Measurements from ENCODE around the gene DSEL.

Gene DSEL

DNA sequence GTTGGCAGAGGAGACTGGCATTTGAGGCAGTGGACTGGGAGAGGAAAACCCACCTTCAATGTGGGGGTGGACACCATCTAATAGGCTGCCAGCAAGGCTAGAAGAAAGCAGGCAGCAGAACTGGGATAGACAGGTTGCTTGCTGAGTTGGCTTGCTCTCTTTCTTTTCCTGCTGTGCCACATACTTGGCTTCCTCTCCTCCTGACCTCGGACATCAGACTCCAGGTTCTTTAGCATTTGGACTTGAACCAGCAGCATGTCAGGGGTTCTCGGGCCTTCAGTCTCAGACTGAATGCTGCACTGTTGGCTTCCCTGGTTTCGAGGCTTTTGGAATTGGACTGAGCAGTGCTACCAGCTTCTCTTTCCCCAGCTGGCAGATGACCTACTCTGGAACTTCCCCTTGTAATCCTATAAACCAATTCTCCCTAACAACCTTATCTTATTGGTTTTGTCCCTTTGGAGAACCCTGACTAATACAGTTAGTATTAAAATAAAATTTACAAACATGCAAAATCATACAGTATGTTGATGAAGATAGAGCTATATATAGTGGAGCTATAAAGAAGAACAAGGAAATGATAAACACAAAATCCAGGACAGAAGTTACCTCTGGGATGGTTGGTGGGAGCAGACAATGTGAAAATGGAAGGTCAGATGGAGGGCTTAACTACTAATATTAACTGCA is 15.9 kb downstream of the DSEL start:
- no peak for DNase-seq

DNA sequence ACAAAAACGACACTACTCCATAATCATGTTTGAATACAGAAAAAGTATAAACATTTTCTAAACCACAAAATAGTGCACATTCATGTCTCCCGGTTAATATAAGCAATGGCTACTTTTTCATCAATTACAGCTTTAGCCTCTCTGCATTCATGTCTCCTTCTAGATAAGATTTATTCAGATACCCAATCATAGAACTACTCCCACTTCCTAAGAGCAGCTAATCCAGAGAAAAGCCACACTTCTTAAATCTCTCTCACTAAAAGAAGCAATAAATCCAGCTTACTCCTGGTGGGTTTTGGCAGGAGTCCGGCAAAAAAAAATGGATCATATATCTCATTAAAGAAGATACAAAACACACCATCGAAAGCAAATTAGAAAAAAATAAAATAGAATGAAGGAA is 20.1 kb downstream of the DSEL start:
- no peak for DNase-seq

DNA sequence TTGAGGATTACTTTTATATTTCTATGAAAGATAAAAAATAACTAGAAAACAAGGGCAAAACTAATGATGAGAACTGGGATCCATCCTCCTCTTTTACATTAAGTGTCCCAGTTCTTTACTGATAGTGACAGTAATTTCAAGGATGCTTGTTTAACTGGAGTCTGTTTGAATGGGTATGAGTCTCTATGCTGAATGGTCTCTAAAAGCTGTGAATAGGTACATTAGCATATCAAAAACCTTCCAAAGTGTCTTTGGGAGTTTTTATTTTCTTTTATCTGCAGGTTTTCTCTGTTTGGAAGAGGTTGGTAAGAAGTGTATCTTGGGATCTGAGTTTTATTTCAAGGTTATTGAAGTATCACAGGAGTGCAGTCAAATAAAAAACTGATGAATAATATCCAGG is 30.0 kb downstream of the DSEL start:
- DNase-seq = no peak

DNA sequence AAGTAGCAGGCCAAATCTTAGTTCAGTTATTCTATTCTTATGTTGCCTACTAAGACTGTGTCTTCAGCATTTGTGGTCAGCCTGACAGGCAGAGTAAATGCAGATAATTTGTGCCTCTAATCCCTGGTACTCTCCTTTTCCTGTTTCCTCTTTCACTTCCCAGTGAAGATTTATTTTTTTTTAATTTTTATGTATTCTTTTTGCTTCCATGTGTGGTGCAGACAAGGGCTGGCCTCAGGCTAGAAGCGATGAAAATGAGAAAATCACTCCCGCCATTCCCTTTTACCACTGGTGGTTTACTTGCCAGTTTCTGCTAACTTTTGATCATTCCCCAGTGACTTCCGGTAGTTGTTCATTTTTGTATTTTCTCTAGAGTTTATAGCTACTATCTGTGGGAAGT is 30.9 kb downstream of the DSEL start:
- DNase-seq = no peak

DNA sequence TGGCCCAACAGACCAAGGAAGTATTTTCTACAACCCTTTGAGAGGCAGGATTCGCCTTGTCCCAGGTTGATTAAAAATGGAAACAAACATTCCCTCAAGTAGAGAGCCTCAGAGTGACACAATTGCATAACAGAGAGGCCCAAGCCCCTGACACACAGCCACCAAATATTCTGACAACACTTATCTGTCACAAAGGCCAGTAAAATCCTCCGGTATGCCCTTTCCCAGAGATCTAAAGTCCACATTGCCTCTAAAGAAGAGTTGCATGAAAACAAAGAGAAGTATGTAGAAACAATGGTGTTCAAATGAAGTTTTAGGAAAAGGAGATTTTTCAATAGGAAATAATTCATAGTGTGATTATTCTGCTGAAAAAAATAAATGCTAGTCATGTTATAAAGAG is 32.1 kb downstream of the DSEL start:
- no peak for DNase-seq

DNA sequence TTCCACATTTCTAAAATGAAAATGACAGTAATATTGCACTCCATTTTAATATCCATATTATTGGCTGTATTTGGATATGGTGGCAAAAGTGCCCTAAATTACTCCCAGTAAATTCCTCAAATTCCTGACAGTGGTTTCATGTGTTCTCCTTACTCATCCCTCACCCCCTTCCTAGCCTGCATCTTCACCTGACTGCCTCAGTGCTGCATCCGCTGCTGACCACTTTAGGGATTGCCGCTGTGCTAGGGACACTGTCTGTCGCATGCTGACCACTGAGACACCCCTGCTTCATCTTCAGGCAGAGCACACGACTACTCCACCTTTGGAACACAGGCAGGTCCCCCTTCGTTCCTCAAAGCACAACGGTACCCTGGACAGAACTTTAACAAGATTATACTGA is 32.6 kb downstream of the DSEL start:
- no peak for DNase-seq

DNA sequence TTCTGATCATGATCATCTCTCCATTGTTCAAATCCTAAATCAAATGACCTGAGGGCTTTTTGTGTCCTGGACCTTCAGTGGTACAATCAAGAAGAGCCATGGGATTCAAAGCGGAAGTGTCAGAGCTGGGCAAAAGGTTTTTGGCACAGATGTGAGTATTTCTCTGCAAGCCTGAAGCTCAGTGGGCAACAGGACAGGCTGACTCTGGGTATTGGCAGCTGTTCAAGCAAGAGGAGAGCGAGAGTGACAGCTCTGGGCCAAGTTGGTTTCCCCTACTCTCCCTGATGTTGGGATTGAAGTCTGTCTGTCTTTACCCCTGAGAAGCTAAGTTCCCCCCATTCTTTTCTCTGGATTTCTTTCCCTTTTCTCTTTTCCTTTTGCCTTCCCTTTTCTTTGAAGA is 33.3 kb downstream of the DSEL start:
- no peak for DNase-seq

DNA sequence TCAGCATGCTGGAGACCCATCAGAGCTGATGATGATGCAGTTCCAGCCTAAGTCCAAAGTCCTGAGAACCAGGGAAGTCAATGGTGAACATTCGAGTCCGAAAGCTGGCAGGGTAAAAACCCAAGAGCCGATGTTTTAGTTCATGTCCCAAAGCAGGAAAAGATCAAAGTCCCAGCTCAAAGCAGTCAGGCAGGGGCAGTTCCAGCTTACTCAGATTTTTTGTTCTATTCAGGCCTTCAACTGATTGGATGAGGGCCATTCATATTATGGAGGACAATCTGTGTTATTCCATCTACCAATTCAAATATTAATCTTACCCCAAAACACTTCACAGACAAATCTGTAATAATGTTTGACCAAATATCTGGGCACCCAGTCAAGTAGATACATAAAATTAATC is 38.3 kb downstream of the DSEL start:
- DNase-seq = no peak

DNA sequence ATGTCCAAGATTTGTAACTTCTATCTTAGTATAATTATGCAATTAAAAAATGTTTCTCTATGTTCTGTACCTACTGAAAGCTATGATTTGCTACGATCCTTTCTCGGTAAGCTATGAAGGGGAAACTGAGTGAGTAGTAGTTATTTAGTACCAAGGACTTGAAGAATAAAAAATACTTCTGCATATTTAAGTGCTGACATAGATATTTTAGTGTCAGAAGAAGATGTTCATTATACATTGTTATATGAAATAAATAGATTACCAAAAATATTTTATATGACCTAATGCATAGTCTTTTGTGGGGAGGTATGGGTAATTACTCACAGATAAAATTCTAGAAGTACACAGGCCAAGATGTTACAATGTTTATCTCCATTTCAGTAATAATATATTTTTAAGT is 39.0 kb downstream of the DSEL start:
- no peak for DNase-seq

DNA sequence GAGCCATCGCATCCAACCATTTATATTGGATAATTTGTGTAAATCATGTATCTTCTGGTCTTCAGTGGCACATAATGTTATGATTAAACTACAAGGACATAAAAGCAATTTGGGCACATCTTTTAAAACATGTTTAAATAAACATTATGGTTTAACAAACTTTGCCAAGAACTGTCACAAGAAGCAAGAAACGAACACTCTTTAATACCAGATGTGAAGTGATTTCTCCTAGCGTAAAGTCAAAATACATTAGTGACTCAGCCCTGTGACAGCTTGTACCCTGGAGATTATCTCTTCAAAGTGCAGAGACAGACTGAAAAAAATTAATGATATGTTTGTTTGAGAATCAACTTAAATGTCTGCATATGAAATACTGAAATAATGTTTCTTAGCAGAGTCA is 39.9 kb downstream of the DSEL start:
- DNase-seq = no peak

DNA sequence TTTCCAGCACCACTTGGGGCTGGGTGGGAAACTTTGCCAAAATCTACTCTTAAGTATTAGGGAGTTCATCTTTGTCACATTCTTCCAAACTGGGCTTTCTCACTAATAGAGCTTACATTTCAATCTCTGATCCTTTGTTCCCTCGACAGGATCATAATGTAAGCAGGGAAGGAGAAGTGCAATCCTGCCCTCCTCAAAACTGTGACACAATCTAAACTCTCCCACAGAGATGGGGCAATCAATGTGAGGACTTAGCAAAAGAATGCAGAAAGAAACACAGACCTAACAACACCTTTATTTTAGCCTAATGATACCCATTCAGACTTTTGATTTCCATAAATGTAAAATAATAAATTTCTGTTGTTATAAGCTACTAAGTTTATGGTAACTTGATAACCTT is 40.8 kb downstream of the DSEL start:
- DNase-seq = no peak

DNA sequence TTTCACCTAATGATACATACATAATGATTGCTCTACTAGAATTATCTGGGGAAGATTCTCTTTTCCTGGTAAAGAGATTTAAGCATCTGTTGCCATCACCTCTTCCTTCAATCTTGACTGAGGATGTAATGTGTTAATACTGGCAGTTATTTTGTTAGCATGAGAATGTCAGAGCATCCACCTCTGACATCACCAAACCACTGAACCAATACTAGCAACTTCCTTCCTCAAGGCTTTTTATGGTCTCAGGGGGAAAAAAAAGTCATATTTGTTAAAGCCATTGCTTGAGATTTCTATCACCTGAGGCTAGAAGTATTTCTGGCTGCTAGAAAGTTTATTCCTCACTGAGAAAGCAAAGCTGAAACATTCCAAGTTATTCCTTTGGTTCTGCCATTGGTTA is 48.5 kb downstream of the DSEL start:
- DNase-seq = no peak

DNA sequence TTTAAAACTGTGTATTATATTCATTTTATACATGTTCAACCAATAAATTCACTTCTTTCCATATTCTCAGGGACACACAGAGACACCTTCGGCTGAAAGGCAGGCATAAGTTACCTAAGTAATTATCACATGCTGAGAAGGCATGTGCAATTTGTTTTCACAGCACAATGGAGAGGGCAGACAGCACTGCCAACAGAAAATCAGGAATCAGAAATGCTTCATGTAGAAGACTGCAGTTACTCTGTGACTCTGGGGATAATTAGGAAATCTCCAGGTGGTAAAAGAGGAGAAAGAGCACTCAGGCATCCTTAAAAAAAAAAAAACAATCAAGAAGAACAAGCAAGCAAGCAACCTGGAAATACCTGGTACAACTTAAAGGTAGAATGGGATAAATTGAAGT is 49.3 kb downstream of the DSEL start:
- no peak for DNase-seq

DNA sequence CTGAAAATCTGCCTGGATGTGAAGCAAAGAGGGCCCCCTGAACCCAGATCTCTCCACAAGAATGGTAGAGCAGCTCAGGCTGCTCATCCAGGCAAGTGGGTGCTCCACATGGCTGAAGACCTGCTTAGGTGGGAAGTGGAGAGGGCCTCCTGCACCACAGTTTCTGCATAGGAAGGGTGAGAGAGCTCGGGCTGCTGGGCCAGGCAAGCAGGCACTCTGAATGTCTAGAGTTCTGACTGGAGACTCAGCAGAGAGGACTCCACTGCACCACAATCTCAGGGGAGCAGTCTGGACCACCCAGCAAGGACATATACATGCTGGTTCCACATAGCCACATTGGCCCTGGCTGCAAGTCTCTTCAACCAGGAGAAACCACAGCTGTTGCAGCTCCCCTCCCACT is 52.0 kb downstream of the DSEL start:
- DNase-seq = no peak

DNA sequence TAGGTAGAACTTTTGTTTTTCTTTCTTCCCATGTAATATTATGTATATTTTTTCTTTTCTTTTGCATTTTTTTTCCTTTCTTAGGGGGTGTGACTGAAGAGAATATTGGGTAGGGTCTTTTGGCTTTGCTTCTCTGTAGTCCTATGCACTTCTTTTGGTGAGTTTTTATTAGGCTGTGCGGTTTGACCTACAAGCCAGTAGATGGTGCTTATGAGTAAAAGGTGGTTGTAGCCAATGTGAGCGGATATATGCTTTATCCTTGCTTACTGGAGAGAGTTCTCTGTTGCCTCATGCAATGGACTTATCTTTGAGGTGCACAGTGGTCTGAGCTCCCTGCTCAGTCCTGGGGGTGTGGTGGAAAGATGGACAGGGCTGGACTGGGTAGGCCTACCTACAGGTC is 52.7 kb downstream of the DSEL start:
- DNase-seq = no peak

DNA sequence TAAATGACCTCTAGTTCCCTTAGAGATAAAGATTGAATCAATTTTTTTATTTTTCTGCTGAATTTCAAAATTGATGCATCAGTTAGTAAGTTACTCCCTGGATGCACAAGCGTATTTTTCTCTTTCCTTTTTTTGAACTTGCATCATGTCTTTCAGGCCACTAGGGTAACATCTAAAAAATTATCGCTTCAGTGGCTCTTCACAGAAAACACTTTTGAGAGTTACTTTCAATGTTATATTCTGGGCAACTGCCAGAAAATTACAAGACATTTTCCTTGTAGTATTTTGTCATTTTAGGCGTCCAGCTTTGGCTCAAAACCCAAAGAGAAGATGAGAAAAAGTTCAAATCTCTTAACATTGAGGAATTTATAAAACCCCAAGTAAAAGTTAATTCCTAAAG is 59.8 kb downstream of the DSEL start:
- no peak for DNase-seq

Measured in NCI-H1436 treated with DMSO at 0.1 percent for 48 hours (cell line).